Right ventricle myocardium inferior (tissue), 1 donor: ENCODE results near the gene KIF5C. TPM values are rescaled to one million over a fixed set of nuclear protein-coding genes. Genes with fewer than 3 reads are reported as not detected.

Experiments used
- ATAC-seq: fragments of 200-7000 bp; cut with Tn5 transposase; one replicate; pipeline ENCODE4 v1.9.1; 2020; ENCODE audit warnings: mild to moderate bottlenecking, moderate library complexity
- DNase-seq: peaks from one replicate; pipeline ENCODE4 v3.0.0; 2021; ENCODE audit errors: missing footprints
- intact Hi-C: fragments of 100-400 bp; cut with DNase I; formaldehyde crosslinking; loops from one replicate; pipeline ENCODE4 v1.11.0; 2022
- total RNA-seq: library from RNA; stranded (reverse); fragmentation: NEBNext Ultra II Directional; extraction: Animal tissue kit (Norgen Biotek cat#: 25700); gene quantifications from one replicate; pipeline ENCODE4 v1.2.1, GENCODE V29; 2021
- donor health status: DM: no; HTN: yes; CAD: no; lungs with severe emphysema.

Gene KIF5C
- total RNA-seq, 1 donor from 2014 or later: 0.87 TPM

DNA sequence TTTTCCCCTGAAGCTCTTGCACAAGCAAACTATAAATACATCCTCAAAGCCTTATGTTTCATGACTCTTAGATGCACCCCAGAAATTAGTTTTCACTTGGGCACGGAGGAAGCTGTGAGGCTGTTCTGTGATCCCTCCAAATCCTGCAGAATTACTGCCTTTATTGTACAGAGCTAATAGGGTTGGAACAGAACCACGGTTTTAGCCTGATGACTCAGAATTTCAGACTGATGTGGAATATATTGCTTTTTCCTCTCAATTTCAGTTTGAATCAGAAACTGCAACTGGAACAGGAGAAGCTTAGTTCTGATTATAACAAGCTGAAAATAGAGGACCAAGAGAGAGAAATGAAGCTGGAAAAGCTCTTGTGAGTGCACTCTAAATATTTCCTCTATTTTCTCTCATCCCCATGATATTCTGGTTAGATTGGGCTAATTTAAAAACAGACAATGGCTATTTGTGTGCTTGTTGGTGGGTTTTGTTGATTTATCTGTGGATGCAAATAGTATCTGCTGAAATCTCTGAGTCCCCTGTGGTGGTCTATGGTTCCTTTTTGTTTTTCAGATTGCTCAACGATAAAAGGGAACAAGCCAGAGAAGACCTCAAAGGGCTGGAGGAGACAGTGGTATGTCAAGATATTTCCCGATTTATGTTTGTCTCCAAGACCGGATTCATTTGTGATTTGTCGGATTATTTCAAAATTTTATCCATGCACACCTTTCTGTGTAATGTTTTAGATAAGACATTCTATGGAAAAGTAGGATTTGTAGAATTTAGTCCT lies 125.3 kb downstream of the KIF5C start:
- no peak for ATAC-seq
- no peak for DNase-seq
- intact Hi-C loops: no loop called here

DNA sequence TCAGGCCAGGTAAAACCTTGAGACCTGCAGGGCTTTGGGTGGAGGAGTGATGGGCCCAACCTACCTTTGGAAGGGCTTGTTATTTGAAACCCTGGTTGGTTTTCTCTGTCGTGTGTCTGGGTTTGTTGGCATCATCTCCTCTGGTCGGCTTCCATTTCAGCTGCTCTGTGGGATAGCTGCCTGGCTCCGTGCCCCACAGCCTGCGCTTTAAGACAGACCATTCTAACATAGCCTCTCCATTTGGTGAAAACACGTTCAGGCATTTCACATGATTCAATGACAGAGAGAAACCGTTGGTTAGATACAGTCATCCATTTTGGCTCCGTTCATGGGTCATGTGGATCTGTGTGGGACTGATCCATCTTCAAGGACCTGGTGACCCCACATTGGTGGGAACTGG lies 126.5 kb downstream of the KIF5C start:
- intact Hi-C loops: no loop called here
- DNase-seq (no peak), ATAC-seq (no peak)

DNA sequence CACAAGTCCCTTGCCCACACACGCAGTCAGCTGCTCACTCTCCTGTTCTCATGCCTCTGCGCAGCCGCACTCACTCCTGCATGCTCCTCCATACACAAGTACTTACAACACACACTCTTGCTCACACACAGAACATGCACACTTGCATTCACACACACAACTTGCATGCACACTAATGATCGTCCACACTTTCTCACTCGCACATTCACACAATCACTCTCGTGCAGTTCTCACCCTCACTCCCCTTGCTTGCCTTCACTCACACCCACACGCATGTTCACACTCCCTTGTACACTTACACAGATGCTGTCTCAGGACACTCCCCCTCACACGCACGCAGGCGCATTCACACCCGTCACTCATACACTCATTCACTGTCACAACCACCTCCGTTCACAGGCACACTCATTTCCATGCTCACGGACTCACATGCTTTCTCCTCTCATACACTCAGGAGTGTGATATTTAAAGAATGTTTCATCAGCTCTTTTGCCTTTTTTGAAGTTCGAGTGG lies 127.4 kb downstream of the KIF5C start:
- DNase-seq (no peak), ATAC-seq (no peak)
- intact Hi-C loops: no loop called here

DNA sequence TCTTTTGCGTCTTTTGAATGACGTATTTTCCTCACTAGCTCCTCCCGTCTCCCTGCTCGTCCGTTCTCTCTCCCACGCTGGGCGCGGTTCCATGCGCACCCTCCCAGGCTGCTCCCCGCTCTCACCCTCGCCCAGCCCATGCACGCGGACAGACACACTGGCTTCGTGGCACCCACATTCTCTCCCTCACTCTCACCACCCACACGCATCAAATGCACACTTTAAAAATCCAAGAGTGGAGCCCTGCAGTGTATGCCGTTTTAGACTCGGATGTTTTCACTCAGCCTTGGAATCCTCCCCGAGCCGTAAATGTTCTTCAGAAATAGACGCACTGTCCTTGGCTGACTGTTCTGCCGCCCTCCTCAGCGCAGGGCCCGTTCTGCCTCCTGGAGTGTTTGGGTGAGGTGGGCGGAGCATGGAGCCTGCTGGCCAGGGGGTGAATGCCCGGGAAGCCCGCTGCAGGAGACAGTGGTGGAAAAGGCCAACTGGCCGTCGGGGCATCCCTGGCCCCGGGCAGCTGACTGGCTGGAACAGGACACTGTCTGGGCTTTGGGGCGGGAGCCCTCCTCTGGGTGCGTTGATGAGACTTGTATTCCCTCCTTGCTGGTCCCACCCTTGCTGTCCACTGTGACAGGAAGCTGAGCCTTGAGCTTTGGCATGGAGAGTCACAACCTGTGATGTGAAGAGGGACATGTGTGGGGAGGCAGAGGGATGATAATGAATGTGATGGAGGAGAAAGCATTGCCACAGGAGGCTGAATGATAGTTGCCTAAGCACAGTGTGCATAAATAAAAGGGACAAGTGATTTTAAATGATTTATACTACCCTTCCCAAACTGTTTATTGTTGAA lies 128.1 kb downstream of the KIF5C start:
- intact Hi-C loops: no loop called here
- no peak for DNase-seq
- ATAC-seq: no peak

DNA sequence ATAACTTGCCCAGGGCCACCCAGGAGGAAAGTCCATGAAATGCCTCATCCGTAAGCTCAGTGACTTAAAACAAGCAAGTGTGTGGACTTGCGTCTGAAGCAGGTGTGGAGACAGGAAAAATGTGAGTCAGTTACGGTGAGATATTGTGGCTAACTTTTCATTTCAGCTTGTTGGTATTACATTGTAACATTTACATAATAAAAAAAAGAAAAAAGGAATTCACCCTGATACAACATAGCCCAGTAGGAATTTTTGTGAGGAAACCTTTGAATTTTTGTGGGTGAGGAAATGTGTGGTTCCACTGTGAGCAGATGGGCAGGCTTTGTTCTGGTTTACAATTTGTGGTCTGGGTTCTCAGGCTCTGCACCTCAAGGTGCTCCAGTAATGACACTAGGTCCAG lies 129.8 kb downstream of the KIF5C start:
- intact Hi-C loops: no loop called here
- no peak for DNase-seq
- no peak for ATAC-seq

DNA sequence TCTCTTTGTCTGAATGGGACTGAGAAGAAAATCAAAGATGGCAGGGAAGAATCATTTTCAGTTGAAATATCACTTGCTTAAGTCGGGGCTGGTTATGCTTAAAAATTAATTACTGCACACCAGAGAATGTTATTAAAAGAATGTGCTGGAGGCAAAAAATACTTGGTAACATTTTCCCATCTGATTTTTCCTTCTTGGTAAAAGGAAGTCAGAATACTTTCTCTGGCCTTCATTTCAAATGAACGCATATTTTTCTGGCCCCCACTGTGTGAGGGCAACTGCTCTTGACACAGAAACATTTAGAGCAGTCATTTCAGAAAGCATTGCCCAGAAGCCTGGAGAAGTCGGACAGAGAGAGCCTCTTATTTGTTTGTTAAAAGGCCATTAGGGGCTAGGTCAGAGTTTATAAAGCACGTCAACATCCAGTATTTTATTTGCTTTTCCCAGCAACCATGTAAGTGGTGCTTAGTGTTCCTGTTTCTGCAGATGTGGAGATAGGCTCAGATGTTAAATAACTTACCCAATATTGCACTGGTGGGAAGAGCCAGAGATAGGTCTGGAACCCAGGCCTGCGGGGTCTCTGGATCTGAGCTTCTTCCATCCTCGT lies 130.5 kb downstream of the KIF5C start:
- intact Hi-C loops: no loop called here
- DNase-seq: no peak
- no peak for ATAC-seq

DNA sequence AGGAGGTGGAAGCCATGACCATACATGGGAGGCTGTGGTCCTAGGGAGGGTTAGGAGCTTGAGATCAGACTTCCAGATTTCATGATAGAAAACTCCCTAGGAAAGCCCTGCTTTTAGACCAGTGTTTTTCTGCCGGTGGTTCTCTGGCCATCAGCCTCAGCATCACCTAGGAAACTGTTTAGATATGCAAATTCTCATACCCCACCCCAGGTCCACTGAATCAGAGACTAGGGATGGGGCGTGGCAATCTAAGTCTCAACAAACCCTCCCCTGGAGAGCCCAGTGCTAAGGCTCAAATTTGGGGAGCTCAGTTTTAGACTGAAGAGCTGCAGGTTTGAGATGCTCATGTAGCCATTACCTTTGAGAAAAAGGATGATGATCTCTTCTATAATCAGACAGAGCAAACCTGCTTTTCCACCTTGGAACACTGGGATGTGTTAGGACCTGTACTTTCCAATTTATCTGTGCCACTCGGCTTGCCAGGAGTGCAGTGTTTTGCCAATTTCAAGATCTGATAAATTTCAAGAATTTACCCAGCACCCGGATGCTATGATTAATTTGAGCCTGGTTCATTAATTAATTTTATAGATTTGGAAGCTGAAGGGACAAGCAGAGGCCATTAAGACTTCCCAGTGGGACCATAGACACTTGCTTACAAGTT lies 132.0 kb downstream of the KIF5C start:
- intact Hi-C loops: no loop called here
- DNase-seq: no peak
- ATAC-seq: no peak

DNA sequence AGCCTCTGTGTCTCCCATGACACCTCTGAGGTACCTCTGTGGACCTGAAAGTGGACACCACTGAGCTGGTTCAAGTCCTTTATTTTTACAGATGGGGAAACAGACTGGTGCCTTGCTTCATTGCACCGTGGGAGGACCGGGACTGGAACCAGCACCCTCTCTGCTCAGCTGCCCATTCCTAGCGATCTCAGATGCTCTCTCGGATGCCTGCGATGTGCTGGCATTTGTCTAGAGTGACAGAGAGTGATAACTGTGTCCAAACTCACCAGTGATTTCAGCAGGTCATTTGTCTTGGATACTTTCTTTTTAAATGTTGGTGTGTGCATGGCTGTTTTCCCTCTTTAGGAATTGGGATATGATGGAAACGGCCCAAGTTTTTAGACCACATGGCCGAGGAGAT lies 133.4 kb downstream of the KIF5C start:
- ATAC-seq: no peak
- intact Hi-C loops: no loop called here

DNA sequence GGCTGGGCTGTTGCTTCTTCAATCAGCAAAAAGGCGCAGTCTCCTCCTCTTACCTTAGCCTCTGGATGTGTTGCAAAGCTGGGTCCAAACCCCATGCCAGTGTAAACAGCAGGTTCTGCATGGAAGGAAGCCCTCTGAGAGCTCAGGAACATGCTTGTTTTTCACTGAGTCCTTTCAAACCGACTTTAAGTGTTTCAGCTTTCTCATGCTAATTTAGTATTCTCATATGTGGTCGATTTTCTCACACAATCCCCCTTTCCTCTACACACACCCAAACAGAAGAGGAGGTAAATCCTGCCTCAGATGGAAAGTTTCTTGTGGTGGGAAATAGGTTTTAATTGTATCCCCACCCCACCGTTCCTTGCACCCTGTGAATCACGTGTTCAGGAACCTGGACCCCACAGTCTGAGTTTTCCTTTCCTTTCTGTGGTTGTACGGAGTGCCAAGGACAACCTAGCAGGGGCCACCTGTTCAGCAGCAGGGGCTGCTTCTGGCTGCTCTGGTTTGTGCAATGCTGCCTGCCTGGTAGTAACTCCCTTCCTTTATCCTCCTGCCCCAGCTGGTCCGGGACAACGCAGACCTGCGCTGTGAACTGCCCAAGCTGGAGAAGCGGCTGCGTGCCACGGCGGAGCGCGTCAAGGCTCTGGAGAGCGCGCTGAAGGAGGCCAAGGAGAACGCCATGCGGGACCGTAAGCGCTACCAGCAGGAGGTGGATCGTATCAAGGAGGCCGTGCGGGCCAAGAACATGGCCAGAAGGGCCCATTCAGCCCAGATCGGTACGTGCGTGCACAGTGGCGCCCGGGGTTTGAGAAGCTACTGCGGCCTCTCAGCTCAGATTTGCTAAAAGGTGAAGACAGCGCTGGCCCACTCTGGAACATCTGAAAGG lies 134.8 kb downstream of the KIF5C start:
- intact Hi-C loops: no loop called here
- no peak for ATAC-seq
- no peak for DNase-seq

More for the DNA sequence above, 133.4 kb downstream of the KIF5C start:
- DNase-seq: no peak

DNA sequence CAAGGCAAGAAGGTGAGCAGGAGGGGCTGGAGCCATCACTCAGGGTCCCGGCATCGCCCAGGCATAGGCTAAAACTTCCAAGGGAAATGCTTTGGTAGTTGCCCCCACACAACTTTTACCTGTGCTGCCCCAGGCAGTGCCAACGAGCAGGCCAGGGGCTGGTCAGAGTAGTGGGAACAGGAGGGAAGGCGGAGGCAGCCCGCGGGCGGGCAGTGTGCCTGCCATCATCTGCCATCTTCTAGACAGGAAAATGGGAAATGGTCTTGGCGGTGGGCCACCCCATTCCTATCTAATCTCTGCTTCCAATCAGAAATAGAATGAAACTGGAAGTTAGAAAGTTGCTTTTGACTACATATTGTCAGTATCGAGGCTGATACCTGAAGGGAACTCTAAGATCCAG lies 137.5 kb downstream of the KIF5C start:
- intact Hi-C loops: no loop called here
- ATAC-seq (no peak), DNase-seq (no peak)

DNA sequence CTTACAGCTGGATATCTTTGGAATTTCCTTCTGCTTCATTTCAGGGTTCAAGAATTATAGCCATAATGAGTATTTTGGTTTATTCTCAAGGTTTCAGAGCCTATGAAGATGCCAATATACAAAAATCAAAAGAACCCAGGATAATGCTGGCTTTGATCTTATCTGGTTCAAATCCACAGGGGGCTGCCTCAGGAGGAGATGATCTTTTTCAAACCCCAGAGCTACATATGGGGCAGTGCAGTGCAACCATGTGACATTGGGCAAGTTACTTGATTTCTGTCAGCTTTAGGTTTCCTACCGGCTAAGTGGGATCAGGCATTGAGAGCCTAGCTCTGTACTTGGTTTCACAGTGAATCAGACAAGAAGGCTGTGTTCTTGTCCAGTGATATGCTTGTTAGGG lies 140.5 kb downstream of the KIF5C start:
- intact Hi-C loops: no loop called here
- no peak for DNase-seq
- ATAC-seq: no peak

DNA sequence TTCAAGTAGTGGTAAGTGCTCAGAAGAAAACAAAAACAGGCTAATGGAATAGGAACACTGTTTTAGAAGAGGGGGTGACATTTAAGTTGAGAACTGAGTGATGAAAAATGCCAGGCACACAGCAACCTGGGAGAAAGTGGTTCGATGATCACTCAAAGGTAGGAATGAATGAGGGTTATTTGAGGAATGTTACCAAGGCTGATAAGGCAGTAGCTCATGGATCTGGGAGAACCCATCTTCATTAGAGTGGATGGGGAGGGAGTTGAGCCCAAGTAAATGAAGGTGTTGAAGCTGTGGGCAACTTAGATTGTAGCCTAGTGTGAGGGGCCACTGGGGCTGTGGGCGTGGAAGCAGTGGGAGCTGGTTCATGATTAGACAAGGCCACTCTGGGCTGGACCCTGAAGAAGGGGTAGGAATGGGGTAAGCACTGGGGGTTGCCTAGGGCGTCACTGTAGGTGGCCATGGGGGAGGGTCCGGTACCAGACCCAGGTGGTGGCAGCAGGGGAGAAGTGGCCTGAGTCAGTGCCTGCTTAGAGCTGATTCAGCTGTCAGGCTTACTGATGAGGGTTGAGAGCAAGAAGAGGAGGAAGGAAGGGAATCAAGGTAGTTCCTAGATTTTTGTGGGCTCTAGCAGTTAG lies 141.0 kb downstream of the KIF5C start:
- no peak for ATAC-seq
- DNase-seq: no peak
- intact Hi-C loops: no loop called here

DNA sequence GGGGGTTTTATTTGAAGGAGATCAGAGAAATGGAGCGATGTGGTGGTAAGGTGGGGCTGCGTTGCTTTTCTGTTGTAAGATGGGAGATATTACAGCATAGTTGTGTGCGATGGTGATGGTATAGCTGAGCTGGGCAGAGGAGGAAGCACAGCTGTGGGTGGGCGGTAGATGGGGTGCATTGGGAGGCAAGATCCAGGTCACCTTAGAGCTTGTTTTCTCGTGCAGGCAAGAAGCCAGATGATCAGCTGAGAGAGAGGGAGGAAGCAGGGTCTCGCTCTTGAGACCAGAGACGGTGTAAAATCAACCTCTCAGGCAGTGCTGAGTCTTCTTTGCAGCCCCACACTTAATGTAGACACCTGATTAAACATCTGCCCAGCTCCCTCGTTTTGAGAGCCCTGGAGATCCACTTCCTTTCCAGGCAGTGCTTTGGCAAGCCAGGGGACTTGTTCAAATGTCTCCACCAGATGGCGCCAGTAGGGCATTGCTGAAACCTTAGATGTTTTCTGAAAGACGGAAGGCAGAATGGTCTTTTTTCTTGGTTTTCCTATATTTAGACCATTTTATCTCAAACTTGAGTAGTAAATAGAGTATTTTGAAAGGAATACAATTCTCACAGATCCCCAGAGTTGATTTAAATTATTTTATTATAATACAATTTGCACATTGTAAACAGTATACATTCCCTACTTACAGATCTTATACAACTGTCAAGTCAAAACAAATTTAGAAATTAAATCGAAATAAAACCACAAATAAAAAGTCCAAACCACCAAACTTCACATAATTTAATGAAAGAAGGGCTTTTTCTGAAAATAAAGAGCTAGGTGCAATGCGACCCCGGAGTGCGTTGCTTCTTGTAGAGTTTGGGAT lies 142.3 kb downstream of the KIF5C start:
- DNase-seq (no peak), ATAC-seq (peak; percentile 39)
- intact Hi-C loops: loop anchor here (1.0 kb wide), 1 partner anchor 544 kb away; no protein-coding TSS in a partner anchor

DNA sequence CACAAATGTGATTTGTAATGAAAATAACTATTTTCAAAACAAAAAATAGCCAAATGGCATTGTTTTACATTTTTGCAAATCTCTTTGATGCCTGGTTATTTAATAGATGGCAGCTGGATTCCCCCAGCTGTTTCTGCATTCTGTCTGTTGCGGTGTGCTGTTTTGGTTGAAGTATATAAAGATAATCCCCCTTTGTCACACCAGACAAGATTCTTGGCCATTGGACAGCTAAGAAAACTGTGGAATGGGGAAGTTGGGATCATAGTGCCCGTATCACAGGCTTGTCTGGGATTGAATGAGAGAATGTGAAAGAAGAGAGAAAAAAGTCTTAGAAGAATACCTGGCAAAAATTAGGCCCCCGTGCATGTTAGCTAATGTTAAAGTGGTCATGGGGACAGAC lies 144.0 kb downstream of the KIF5C start:
- intact Hi-C loops: no loop called here
- ATAC-seq: no peak
- no peak for DNase-seq

DNA sequence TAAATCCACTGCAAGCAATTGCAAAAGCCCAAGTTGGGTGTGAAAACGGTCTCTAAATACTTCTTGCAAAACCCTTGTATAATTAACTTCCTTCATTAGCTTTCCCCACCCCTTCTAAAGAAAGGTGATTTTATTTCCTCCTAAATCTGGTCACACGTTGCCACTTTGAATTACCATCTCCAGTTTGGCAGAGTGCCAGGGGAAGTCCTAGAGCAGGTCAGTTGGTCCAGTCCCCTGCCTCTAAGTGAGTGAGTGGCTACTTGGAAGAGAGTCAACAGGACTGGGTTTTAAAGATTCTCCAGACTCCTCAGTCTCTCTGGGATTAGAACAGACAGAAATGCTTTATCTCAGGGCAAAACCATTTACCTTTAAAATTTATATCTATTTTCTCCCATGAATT lies 144.7 kb downstream of the KIF5C start:
- DNase-seq (no peak), ATAC-seq (no peak)
- intact Hi-C loops: loop anchor here (10.0 kb wide), 1 partner anchor 295 kb away; no protein-coding TSS in a partner anchor

DNA sequence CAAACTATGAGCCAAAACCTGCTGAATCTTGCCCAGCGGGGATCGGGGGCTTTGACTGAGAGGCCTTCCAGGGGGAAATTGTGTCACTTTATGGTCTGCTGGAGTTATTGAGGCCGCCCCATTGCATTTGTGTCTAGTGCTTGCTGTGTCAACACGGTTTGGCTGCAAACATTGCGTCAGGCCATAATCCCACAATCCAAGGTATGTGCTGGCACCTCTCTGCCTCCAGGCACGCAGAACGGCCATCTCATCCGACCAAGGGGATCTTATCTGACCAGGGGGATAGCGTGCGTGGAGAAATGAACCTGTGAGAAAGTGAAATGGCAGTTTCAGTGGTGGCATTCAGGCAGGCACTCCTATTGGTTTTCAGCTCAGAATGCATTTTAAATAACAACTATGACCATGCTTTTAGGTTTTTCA lies 145.4 kb downstream of the KIF5C start:
- ATAC-seq (no peak), DNase-seq (no peak)
- intact Hi-C loops: loop anchor here (10.0 kb wide), 1 partner anchor 294 kb away; no protein-coding TSS in a partner anchor
